VCaP (cell line): ENCODE results near the gene SLC22A17.

Experiments used
- H3K27ac ChIP-seq: fragments of 450-650 bp; 2 replicates; pipeline ENCODE4 v1.5.1; 2017
- TF ChIP-seq, protein P1 (sequence below): fragments of 450-650 bp; conservative IDR thresholded peaks from 2 replicates; pipeline ENCODE4 v1.5.1; 2017; ENCODE audit warnings: mild to moderate bottlenecking, moderate library complexity

Gene SLC22A17

GRCh38 chr14:23324993-23325392 lies 27.7 kb downstream of the SLC22A17 start:
- TF ChIP-seq, protein P1, sequence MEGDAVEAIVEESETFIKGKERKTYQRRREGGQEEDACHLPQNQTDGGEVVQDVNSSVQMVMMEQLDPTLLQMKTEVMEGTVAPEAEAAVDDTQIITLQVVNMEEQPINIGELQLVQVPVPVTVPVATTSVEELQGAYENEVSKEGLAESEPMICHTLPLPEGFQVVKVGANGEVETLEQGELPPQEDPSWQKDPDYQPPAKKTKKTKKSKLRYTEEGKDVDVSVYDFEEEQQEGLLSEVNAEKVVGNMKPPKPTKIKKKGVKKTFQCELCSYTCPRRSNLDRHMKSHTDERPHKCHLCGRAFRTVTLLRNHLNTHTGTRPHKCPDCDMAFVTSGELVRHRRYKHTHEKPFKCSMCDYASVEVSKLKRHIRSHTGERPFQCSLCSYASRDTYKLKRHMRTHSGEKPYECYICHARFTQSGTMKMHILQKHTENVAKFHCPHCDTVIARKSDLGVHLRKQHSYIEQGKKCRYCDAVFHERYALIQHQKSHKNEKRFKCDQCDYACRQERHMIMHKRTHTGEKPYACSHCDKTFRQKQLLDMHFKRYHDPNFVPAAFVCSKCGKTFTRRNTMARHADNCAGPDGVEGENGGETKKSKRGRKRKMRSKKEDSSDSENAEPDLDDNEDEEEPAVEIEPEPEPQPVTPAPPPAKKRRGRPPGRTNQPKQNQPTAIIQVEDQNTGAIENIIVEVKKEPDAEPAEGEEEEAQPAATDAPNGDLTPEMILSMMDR = no peak
- no peak overlapping the region for H3K27ac ChIP-seq

GRCh38 chr14:23324455-23324846 lies 28.2 kb downstream of the SLC22A17 start:
- TF ChIP-seq, protein P1 = no peak
- H3K27ac ChIP-seq = no peak overlapping the region

GRCh38 chr14:23323838-23324454 lies 28.7 kb downstream of the SLC22A17 start:
- H3K27ac ChIP-seq = 0 out of 2 replicates have a peak overlapping the region, but pooled peaks have one; percentile 94
- TF ChIP-seq, protein P1 = no peak

GRCh38 chr14:23322568-23323517 lies 29.8 kb downstream of the SLC22A17 start:
- TF ChIP-seq, protein P1 = no peak
- peak overlapping the region; percentile 94 for H3K27ac ChIP-seq

- TF ChIP-seq, protein P1 = no peak
- H3K27ac ChIP-seq = peak overlapping the region; percentile 94
Observed at GRCh38 chr14:23321572-23322547, 30.8 kb downstream of the SLC22A17 start.

DNA sequence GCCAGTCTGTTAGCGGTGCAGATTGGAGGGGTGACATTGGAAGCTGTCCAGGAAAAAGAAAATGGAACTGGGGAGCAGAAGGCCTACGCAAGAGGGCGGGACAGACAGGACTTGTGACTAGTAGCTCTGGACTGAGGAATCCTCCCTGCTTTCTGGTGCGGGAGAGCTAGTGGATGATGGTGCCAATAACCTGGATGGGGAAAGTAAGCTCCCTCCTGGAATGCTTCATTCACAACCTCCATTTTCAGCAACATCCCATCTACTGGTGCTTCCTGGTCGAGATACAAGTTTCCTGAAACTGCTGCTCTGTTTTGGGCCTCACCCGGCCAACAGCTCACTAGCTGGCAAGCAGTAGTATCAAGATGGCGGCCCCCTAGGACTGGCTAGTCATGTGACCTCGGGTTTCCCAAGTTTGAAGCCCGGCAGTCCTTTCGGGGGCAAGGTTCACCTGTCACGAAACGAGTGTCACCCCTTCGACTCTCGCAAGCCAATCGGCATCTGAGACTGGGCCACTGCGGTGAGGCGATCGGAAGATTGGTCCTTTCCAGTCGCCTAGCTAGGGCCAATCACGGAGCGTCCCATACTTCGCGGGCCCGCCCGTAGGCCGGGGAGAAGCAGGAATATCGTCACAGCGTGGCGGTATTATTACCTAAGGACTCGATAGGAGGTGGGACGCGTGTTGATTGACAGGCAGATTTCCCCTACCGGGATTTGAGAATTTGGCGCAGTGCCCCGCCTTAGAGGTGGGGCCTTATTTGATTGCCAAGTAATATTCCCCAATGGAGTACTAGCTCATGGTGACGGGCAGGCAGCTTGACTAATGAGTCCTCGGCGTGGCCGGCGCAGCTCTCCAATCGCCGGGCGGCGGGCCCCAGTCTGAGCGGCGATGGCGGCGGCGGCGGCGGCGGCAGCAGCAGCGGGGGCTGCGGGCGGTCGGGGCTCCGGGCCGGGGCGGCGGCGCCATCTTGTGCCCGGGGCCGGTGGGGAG lies 31.8 kb downstream of the SLC22A17 start, which contains the start of gene PABPN1:
Gene PABPN1 (plus strand): TSS at position 874 of the 988 bp plus-strand sequence. CDS start 13 bp downstream, at position 887.
- TF ChIP-seq, protein P1 = no peak
- H3K27ac ChIP-seq = peak within 1 kb of the TSS; percentile 94
